Measurements from ENCODE around the gene PRELP. TPM values are rescaled to one million over a fixed set of nuclear protein-coding genes. Genes with fewer than 3 reads are reported as not detected.

Gene PRELP
- total RNA-seq, 4 donors from 2014 or later, result 63.1 to 140 (median 80.8) TPM

DNA sequence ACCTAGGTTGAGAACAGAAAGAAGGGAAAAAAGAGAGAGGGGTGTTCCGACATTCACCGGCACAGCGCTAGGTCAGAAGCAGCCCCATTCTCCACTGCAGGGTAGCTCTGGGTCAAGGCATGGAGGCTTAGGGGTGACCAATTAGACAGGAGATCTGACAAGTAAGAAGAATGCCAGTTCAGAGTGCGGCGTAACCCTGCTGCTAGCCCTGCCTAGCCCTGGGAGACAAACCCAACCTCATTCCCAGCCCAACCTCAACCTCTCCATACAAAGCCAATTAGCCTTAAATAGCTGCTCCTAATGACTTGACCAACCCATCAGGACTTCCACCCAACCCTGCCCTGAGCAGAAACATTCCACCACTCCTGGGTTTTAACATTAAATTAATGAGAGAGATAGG lies 3.4 kb downstream of the PRELP start:
- TF ChIP-seq, protein P1, sequence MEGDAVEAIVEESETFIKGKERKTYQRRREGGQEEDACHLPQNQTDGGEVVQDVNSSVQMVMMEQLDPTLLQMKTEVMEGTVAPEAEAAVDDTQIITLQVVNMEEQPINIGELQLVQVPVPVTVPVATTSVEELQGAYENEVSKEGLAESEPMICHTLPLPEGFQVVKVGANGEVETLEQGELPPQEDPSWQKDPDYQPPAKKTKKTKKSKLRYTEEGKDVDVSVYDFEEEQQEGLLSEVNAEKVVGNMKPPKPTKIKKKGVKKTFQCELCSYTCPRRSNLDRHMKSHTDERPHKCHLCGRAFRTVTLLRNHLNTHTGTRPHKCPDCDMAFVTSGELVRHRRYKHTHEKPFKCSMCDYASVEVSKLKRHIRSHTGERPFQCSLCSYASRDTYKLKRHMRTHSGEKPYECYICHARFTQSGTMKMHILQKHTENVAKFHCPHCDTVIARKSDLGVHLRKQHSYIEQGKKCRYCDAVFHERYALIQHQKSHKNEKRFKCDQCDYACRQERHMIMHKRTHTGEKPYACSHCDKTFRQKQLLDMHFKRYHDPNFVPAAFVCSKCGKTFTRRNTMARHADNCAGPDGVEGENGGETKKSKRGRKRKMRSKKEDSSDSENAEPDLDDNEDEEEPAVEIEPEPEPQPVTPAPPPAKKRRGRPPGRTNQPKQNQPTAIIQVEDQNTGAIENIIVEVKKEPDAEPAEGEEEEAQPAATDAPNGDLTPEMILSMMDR (IDR thresholded peaks at IDR 0.05; ENCODE audit: low read depth), result no peak

DNA sequence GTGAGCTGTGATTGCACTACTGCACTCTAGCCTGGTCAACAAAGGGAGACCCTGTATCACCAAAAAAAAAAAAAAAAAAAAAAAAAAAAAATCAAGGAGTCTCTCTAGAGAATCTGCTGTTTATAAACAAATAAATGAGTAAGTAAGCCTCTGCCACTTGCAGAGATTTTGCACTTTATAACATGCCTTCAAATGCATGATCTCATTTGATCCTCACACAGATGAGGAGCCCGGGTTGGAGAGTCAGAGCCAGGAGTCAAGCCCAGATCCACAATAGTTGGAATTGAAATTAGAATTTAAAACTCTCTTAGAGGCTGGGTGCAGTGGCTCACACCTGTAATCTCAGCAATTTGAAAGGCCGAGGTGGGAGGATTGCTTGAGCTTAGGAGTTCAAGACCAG lies 4.0 kb downstream of the PRELP start:
- TF ChIP-seq, protein P1 (IDR thresholded peaks at IDR 0.05; ENCODE audit: low read depth), result no peak

DNA sequence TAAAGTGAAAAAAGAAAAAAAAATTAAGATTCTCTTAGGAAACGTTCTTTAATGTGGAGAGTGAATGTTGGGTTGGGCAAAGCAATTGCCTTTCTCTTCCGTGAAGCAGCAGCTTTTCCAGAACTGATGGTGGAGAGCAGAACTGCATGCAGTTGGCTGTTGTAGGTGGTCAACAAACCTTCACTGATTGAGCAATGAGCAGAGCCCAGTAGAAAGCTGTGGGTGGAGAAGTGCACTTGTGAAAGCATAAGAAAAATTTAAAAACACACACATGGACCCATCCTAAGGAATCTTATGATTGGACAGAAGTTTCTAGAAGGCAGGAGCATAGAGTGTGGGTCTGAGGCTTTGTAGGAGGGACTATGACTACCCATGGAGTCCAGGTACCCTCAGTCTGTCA lies 4.5 kb downstream of the PRELP start:
- TF ChIP-seq, protein P1 (IDR thresholded peaks at IDR 0.05; ENCODE audit: low read depth), result no peak

DNA sequence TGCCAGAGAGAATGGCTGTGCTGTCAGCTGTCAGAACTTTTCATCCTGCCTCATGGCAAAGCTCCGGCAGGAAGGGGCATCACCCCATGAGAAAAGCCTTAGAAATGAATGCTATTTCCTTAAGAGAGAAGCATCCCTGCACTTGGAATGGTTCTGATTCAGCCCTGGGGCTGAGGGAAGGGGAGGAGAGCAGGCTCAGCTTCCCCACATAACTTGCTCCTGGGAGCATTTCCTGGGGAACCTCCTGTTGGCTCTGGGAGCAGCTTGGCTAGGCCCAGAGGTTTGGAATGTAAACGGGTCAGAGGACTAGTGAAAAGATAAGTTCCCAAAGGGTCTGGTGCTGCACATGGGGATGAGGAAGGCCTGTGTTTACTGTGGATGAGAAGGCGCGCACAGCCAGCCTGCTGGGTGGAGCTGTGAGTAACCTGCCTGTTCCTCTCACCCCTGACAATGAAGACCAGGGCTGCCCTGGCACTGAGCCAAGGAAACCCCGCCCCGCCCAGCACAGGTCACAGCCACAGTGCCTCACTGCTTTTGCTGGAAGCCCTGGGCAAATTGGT lies 5.0 kb downstream of the PRELP start:
- TF ChIP-seq, protein P1 (IDR thresholded peaks at IDR 0.05; ENCODE audit: low read depth), result no peak

DNA sequence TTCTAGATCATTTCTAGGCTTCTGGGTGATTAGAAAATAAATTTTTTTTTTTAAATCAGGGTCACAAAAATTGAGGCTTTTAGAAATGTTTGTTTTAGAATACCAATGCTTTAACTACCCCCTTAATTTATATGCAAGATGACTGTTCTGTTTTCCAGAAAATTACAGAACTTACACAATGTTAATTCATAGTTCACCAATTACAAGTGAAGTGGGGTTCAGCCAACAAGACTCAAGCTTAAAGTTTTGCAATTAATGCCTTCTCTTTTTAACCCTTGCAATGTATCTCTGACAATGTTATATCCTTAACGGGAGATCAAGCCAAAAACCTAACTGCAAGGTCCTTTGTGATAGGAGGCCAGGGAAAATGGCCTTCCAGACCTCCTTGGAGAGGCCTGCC lies 5.6 kb downstream of the PRELP start:
- TF ChIP-seq, protein P1 (IDR thresholded peaks at IDR 0.05; ENCODE audit: low read depth), result no peak

DNA sequence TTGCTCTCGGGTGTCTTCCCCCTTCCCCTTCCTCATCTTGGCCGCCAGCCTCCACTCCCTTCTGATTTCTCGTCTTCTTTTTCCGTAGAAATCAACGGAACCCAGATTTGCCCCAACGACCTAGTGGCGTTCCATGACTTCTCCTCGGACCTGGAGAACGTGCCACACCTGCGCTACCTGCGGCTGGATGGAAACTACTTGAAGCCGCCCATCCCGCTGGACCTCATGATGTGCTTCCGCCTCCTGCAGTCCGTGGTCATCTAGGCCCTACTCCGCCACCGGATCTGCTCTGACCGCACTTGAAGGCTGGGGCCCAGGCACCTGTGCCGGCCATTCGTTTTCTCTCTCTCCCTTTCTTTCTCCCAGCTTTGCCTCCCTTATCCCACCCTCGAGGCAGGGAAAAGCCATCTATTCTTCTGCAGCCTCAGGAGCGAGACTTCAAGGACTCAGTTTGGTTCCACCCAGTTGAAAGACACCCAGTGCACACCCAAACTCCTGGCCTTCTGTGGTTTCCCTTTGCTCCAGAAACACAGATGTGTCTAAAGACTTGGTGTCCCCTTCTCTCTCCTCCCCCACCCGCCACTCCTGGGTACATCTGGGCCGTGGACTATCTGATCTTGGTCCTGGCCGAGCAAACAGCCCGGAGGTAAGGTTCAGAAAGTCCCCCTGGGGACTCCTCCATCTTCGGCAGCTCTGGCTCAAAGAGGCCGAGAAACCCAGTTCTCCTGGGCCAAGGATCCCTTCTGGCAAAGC lies 11.2 kb downstream of the PRELP start:
- TF ChIP-seq, protein P1 (IDR thresholded peaks at IDR 0.05; ENCODE audit: low read depth), result no peak

DNA sequence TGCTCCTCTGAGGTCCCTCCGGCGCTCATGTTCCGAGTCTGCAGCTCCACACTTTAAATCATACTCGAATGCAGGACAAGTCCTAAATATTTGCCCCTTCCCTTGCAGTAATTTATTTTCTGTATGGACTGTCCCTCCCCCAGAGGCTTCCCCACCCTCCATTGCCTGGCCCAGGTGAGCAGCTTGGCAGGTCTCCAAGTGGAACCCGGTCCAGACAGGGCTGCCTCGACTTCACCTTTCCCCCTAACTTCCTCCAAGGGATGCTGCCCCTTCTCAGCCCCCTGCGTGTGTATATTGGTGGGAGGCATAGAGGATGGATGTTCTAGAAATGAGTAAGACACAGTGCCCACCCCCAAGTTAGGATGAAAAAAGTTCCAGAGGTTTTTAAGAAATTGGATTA lies 12.9 kb downstream of the PRELP start:
- TF ChIP-seq, protein P1 (IDR thresholded peaks at IDR 0.05; ENCODE audit: low read depth), result no peak
